Kidney epithelial cell (primary cell): Measurements from ENCODE around the gene KDELR3. TPM values are rescaled to one million over a fixed set of nuclear protein-coding genes. Genes with fewer than 3 reads are reported as not detected.

Experiments used
- DNase-seq: peaks from one replicate; pipeline ENCODE4 v3.0.0-alpha.2; 2010; ENCODE audit warnings: low read depth
- H3K27me3 ChIP-seq: 2 replicates; pipeline ENCODE4 v1.6.0; 2011; ENCODE audit warnings: low read length; ENCODE audit not compliant: control insufficient read depth, insufficient read depth
- H3K36me3 ChIP-seq: 2 replicates; pipeline ENCODE4 v1.5.1; 2011; ENCODE audit warnings: low read length; ENCODE audit not compliant: control insufficient read depth, insufficient read depth
- H3K4me3 ChIP-seq: 2 replicates; pipeline ENCODE4 v1.5.1; 2011; ENCODE audit warnings: low read depth, mild to moderate bottlenecking, control low read depth, low read length
- CTCF ChIP-seq: IDR thresholded peaks from 2 replicates; pipeline ENCODE4 v1.5.1; 2011; ENCODE audit warnings: mild to moderate bottlenecking, moderate library complexity, low read length, control low read depth, inconsistent platforms; ENCODE audit not compliant: insufficient read depth, poor library complexity, severe bottlenecking
- total RNA-seq: library from RNA; depleted of rRNA; stranded (reverse); fragments of >200 nt; gene quantifications from 2 replicates; pipeline ENCODE4 v1.2.3, GENCODE V29; 2015

The KDELR3 gene
- total RNA-seq, 1 donor from 2014 or later, result 17.0 TPM

GRCh38 chr22:38485783-38486182 lies 17.9 kb downstream of the KDELR3 start:
- no peak for TF ChIP-seq CTCF
- Histone ChIP-seq H3K36me3 (peaks cover 6% of the 10 kb centered on the region), H3K4me3 (no peak overlapping the region), H3K27me3 (no peaks in the 10 kb centered on the region)
- no peak for DNase-seq

- DNase-seq, result no peak
- TF ChIP-seq CTCF, result no peak
- H3K4me3 ChIP-seq, result no peak overlapping the region
- H3K36me3 ChIP-seq, result peaks cover 6% of the 10 kb centered on the region
- no peaks in the 10 kb centered on the region for H3K27me3 ChIP-seq
These were observed 20.1 kb downstream of the KDELR3 start for GRCh38 chr22:38487946-38488345.

GRCh38 chr22:38489142-38489541 lies 21.2 kb downstream of the KDELR3 start:
- no peak for DNase-seq
- no peaks in the 10 kb centered on the region for H3K27me3 ChIP-seq
- no peak overlapping the region for H3K4me3 ChIP-seq
- no peak for TF ChIP-seq CTCF
- peaks cover 4% of the 10 kb centered on the region for H3K36me3 ChIP-seq

GRCh38 chr22:38489561-38490145 lies 21.8 kb downstream of the KDELR3 start:
- Histone ChIP-seq H3K36me3 (peaks cover 4% of the 10 kb centered on the region), H3K4me3 (no peak overlapping the region), H3K27me3 (no peaks in the 10 kb centered on the region)
- DNase-seq, result no peak
- no peak for TF ChIP-seq CTCF

GRCh38 chr22:38490475-38490874 lies 22.6 kb downstream of the KDELR3 start:
- DNase-seq, result no peak
- peaks cover 4% of the 10 kb centered on the region for H3K36me3 ChIP-seq
- TF ChIP-seq CTCF, result no peak

GRCh38 chr22:38490915-38491314 lies 23.0 kb downstream of the KDELR3 start:
- H3K36me3 ChIP-seq, result peaks cover 4% of the 10 kb centered on the region
- DNase-seq, result no peak
- H3K27me3 ChIP-seq, result no peaks in the 10 kb centered on the region
- TF ChIP-seq CTCF, result no peak
- no peak overlapping the region for H3K4me3 ChIP-seq

More at GRCh38 chr22:38490475-38490874, 22.6 kb downstream of the KDELR3 start:
- Histone ChIP-seq H3K27me3 (no peaks in the 10 kb centered on the region), H3K4me3 (no peak overlapping the region)
